GM18951 (cell line): ENCODE results near the gene RSBN1.

Experiments
- POLR2A ChIP-seq: IDR thresholded peaks from 4 replicates; pipeline ENCODE4 v1.6.1; 2011; ENCODE audit warnings: mild to moderate bottlenecking; ENCODE audit not compliant: insufficient read length, insufficient read depth; ENCODE audit errors: extremely low read depth
- in situ Hi-C: fragments of 300-500 bp; cut with MboI; formaldehyde crosslinking; loops from one replicate; pipeline ENCODE4 v1.12.0; 2022; ENCODE audit warnings: low sequenced_read_pairs, mixed read lengths, inconsistent platforms; ENCODE audit not compliant: unreplicated experiment

RSBN1 gene

DNA sequence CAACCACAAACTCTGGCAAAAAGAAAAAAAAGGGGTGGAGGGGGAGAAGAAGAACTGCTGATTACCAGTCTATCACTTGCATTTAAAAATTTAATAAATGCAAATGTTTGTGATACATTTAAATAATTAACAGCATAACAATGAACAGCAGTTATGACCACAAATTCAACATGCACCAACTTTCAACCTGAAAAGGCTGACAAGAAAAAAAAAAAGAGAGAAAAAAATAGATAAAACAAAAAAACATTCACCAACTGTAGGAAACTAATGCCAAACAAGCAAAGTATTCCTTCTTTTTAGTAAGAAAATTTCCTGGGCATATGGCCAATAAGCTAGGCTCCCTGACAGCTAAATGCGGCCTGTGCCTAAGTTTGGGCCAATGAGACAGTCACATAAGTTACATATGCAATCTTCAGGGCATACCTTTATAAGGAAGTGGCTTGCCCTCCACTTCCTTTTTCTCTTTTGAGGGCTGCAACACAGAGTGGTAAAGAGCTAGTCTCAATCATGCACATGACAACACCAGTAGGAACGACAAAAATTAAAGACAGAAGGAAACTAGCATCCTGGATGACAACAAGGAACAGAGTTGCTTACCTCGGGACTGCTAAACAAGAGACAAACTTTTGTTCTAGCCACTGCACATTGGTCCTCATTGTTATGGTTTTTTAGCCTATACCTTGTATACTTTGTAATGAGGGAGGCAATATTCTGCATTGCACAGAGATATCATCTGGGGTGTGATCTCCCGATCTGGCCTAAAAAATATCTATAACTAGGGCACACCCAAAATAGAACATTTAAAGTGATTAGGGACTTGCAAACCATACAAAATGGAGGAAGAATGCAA is 28.8 kb downstream of the RSBN1 start:
- in situ Hi-C loops, result no loop called here

DNA sequence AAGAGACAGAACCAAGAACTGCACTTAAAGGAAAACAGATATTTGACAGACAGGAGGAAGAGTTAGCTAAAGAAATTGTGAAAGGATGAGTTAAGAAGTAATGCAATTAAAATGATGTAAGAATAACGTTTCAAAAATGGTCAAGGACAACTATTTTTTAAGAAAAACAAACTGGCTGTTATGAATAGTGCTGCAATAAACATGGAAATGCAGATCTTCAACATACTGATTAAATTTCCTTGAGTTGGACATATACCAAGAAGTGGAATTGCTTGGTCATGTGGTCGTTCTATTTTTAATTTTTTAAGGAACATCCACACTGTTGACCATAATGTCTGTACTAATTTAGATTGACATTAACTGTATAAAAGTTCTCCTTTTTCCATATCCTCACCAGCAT is 29.9 kb downstream of the RSBN1 start:
- in situ Hi-C loops, result no loop called here
- TF ChIP-seq POLR2A, result no peak

More for the DNA sequence above, 28.8 kb downstream of the RSBN1 start:
- TF ChIP-seq POLR2A, result no peak

DNA sequence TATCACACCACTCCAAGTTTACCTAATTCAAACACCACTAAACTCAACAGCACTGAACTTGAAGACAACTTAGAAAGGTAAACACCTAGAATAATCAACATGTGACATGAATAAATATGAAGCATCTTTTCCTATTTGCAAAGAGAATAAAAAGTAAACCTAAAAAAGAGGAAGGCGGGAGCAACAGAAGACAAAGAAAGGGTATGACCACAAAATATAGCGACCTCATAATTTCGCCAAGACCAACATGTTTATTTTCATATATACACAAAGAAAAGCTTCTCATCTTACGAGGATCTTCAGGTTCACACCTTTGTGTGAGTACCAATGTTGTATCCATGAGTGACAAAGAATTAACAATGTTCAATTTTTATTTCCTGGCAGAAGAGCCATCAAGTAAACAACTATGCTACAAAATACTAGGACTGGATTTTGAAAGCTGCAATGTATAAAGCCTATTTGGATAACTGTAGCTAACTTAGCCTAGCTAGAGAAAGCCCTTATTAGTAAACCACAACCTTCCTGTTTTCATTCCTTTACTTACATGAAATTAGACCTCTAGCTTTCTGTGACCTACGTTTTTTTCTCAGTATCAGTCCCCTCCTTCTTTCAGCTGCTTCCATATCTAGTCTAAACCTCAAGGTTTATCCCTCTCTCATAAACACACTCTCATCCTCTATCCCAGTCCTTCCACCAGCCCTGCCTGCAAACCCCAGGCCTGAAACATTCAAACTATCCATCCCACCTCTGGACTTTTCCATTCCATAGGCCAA is 31.7 kb downstream of the RSBN1 start:
- in situ Hi-C loops, result no loop called here
- no peak for TF ChIP-seq POLR2A

DNA sequence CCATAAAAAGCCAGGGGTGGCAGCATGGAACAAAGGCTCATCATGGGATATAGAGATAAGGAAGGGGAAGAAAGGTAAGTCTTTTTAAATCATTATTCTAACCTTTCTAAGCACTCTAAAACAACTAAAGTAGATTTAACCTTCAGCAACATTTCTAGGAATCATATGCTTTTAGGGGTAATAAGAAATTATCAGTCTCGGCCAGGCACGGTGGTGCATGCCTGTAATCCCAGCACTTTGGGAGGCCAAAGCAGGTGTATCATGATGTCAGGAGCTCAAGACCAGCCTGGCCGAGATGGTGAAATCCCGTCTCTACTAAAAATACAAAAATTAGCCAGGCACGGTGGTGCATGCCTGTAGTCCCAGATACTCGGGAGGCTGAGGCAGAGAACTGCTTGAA is 32.7 kb downstream of the RSBN1 start:
- in situ Hi-C loops, result no loop called here
- TF ChIP-seq POLR2A, result no peak

DNA sequence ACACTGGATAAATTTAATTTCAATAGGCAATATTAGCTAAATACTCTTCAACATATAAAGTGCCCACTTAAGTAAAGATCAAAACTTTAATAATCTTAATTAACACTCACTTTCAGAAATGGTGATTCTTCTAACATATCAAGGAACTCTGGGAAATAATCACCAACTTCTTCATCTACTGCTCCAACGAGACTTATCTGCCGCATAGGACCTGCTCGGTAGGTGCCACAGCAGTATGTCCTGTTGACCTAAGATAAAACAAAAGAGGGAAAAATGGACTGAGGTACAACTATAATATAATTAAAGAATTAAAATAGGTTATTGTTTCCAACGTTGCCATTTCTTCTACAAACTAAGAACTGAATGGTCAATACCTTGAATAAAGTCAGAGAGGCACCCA is 34.7 kb downstream of the RSBN1 start:
- TF ChIP-seq POLR2A, result no peak
- in situ Hi-C loops, result no loop called here

DNA sequence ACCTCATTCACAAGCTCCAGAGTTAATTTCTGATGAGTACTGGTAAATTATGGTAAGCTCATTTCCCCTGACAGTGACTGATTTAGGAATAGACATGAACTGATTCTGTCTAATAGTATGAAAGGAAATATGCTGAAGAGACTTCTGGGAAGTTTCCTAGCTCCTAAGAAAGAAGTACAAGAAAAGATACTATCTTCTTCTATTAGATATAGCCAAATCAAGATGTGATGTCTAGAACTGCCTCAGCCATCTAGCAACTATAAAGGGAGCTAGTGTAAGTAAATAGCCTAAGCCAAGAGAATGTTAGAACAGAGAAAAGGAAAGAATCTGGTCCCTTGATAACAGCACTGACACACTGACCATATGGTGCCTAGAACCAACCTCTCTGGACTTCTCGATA is 42.2 kb downstream of the RSBN1 start:
- in situ Hi-C loops, result no loop called here
- TF ChIP-seq POLR2A, result no peak

DNA sequence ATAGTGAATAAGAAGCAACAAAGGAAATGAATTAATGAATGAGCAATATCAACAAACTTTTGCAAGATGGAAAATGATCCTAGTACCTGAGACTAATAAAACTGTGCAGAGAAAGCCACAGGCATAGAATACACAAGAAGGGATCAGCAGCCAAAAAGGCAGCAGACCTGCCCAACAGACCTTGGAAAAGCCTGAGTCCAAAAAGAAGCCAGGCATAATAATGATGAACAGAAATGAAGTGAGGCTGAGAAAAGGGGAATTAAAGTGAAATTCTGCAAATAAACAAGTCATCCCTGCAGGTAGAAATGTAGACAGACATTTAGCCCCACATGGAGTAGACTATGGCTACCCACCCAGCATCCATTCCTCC is 42.7 kb downstream of the RSBN1 start:
- in situ Hi-C loops, result no loop called here
- TF ChIP-seq POLR2A, result no peak

DNA sequence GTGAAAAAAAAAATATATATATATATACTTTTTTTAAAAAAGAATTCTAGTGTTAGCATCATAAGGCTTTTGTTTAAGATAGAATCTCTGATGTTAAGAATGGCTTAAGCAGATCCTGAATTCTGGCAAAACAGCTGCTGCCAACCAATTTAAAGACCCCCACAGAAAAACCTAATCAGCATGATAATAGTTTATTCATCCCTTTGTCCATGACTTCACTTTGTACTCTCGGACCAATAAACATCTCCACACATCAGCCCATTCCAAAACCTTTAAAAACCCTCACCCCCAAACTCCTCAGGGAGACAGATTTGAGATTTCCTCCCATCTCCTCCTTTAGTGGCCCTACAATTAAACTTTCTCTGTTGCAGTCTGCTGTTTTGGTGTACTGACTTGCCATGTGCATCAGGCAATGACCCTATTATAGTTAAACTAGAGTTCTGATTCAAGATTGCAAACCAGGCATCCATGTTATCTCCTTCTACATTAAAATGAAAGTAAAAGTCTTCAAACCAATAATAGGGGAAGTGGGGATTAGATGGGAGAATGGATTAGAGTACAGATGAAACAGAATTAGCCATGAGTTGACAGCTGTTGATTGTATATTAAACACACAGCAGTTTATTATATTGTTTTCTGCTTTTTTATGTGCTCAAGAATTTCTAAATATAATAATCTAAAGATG is 43.2 kb downstream of the RSBN1 start:
- no peak for TF ChIP-seq POLR2A

DNA sequence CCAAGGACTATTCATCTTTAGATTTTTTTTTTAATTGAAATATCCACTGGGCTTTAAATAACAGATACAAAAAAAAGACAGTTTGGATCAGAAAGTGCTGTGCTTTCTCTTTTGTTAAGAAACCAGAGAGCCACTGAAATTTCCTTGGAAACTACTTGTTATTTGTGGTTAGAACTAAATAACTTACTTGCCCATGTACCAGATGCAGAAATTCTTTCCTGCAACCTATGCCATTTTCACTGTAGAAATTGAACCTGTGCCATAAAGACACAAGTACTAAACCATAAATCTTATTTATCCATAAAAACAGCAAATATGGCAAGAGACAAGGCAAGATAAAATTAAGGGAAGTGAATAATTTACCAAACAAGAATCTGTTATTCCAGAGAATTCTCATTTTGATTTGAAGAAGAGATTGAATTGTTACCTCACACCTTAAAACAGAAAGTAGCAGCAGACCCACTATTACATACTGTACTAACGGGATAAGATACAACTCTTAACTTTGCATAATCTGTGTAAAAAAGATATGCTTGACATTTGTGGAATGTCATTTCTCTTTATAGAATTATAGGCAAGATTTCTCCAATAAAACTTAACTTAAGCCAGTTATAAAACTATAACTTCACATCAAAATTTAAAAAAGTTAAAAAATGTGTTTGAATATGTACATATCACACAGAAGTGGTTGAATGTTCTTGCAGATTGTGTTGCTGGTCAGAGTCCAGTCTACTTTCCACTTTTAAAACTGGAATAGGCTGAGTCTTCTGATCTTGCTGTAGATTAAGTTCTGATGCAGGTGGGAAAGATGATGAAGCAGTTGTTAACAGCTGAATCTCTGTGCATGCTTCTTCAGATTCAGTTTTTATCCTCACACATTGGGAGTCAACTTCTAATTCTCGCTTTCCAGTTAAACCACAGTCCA is 46.7 kb downstream of the RSBN1 start:
- in situ Hi-C loops, result no loop called here

More for the DNA sequence above, 43.2 kb downstream of the RSBN1 start:
- in situ Hi-C loops, result no loop called here

DNA sequence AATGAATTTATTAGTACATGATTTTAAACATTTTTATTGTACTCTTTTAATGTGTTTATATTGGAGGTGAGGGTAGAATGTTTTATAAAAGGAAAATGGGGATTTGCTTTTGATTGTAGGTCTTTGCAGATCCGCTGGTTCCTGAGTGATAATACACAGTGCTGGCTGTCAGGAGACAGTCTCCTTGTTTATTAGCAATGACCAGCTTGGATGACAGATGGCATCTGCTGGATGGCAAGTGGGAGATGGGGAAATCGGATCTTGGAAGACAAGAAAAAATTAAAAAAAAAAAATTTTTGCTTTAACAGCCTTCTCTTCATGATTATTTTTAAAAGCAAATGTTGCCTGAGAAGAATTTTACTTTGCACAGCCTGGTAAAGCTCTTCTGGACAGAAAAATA is 48.6 kb downstream of the RSBN1 start:
- in situ Hi-C loops, result no loop called here
- TF ChIP-seq POLR2A, result no peak

More for the DNA sequence above, 46.7 kb downstream of the RSBN1 start:
- no peak for TF ChIP-seq POLR2A

DNA sequence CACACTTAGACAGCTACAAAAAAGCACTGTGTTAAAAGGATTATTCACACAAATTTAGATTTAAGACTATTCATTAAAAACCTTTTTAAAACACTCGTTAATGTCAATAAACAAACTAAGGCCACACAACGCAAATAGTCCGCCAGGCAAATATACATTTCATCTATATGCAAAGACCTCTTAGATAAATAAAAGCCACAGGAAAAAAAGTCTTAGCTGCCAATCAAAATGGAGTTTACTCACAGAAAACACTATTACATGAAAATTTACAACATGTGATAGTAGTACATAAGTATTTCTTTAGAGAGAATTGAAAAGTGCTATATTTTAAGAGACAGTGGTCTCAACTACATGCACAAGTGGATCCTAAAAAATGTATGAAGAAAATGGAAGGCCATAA is 50.3 kb downstream of the RSBN1 start:
- no peak for TF ChIP-seq POLR2A
- in situ Hi-C loops, result no loop called here
